SH-SY5Y (cell line): Measurements from ENCODE around the gene AASS.

ENCODE experiments used
- GATA2 ChIP-seq: IDR thresholded peaks from 2 replicates; pipeline ENCODE4 v1.6.1; 2011; ENCODE audit warnings: mild to moderate bottlenecking, low read depth, low read length
- GATA3 ChIP-seq: IDR thresholded peaks from 2 replicates; pipeline ENCODE4 v1.6.1; 2011; ENCODE audit warnings: low read depth, mild to moderate bottlenecking, low read length, moderate library complexity

Gene AASS

GRCh38 chr7:122072924-122073599 is 71.0 kb downstream of the AASS start:
- no peak for TF ChIP-seq GATA2
- no peak for TF ChIP-seq GATA3

DNA sequence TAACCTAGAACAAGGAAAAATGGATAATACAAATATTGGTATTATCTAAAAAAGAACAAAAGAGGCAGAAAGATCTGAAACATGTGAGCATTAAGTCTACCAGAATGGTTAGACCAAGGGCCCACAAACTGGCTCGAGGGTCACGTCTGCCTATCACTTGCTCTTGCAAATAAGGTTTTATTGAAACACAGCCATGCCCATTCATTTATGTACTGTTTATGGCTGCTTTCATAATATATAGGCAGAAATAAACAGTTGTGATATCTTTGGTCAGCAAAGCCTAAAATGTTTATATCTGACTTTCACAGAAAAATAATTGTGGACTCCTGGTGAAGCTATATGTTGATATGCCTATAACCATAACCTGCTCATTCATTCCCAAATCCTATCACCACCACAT is 71.8 kb downstream of the AASS start:
- TF ChIP-seq GATA2 (no peak), GATA3 (no peak)

DNA sequence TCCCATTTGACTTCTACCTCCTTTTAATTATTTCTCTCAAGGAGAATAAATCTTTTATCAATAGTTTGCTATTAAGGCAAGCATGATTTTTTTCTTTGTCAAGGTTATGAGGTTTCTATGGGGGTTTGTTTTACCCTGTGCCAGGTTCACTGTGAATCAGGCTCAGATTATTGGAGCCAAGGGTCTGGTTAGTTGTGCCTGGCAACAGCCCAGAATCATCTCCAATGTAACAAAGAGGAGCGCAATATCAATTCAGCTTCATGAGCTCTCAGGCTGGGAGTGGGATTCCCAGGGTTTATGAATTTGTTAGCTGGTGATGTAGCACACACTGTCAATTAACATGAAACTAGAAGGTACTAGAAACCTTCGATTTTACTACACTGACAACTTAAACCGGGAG is 73.2 kb downstream of the AASS start:
- TF ChIP-seq GATA2: no peak

- TF ChIP-seq GATA2: no peak
- TF ChIP-seq GATA3: no peak
These were observed 74.0 kb downstream of the AASS start for GRCh38 chr7:122070062-122070461.

DNA sequence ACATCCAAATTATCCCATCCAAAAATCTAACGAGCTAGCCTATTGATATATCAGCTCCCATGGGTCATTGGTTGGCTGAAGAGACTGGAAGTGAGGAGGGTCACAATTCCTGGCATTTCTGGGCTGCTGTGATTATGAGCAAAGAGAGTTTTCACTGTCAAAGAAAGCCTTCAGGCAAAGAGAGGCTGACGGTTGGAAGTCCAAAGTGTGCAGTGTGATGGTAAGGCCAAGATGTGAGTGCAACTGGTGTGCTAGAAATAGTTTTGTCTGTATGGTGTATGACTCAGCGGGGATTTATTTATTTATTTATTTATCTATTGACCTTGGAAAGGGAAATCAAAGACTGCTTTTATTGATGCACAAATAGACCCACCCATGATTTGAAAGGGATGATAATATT is 75.0 kb downstream of the AASS start:
- TF ChIP-seq GATA3: no peak
- TF ChIP-seq GATA2: no peak

GRCh38 chr7:122068046-122068445 is 76.0 kb downstream of the AASS start:
- TF ChIP-seq GATA3 (no peak), GATA2 (no peak)

GRCh38 chr7:122067077-122067476 is 77.0 kb downstream of the AASS start:
- no peak for TF ChIP-seq GATA2
- no peak for TF ChIP-seq GATA3

GRCh38 chr7:122064971-122065370 is 79.1 kb downstream of the AASS start:
- TF ChIP-seq GATA3: no peak
- no peak for TF ChIP-seq GATA2

DNA sequence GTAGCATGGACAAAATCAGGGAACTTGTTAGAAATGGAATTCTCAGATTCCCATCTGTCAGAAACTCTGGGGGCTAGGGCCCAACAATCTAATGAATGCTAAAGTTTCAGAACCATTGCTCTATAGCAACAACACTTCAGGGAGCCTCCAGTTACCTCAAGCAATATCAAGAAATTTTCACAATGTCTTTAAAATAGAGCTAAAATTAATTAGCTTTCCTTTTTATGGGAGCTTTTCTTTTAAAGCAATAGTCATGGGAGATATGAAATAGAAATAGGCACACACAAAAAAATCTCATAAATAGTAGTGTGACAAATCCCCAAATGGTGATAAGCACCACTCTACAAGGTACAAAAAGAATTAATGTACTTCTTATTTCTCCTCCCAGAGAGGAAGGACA is 80.9 kb downstream of the AASS start:
- TF ChIP-seq GATA3 (no peak), GATA2 (no peak)

DNA sequence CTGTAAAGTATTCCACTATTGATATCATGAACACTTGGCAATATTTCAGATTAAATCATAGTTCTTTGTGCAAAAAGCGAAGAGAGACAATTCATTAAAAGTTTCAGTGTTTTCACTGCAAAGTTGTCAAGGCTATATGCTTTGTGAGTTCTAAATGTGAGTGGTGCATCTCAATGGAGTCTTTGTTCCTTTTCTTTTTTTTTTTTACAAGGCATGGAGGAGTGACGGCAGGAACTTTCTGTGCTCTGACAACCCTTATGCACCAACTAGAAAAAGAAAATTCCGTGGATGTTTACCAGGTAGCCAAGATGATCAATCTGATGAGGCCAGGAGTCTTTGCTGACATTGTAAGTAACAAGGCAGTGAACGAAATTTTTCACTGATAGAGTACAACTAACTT is 84.5 kb downstream of the AASS start:
- no peak for TF ChIP-seq GATA2
- no peak for TF ChIP-seq GATA3

DNA sequence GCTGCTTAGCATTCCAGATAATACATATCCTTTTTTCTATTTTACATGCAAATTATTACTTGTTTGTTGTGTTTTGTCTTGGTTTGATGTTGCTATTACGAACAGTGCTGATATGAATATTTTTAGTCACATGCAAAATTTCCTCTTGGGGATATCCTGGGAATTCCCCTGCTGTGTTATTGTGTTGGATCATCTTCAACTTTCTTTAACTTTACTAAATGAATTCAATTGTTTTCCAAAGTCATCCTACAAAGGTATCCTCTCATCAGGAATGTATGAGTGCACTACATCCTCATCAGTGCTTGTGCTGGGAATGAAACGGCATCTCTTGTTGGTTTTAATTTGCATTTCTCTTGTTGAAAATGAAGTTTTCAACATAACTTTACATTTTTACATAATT is 87.1 kb downstream of the AASS start:
- TF ChIP-seq GATA3: no peak
- TF ChIP-seq GATA2: no peak

DNA sequence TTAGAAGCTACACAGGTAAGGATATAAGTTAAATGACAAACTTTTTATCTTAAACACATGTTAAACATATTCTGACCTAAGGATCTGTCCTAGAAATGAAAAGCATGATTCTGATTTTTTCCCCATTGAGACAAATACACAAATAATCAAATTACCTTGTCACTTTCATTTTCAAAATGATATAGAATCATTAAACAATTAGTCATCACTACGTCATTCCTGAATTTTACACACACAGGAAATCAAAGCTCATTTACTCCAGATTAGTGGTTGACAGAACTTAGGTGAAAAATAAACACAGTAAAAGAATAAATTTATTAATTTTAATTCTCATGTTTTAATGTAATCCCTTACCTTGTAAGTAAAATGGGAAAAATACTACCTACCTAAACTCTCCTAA is 89.0 kb downstream of the AASS start:
- TF ChIP-seq GATA3 (no peak), GATA2 (no peak)

DNA sequence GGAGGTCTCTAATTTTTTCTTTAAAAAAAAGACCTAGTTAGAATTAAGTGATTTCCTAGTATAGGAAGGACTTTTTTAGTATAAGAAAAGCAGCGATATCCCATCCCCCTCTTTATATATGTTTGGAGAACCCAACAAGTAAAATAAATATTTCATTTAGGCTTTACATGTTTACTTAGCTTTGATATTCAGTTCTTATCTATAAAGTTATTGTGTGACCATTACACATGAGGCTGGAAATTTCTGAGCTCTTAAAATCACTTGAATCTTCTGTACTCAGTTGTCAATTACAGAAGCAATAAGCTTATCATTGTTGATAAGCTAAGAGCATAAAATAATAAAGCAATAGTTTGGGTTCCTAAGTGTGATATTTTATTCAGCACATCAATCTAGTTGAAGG is 89.7 kb downstream of the AASS start:
- TF ChIP-seq GATA2 (no peak), GATA3 (no peak)

DNA sequence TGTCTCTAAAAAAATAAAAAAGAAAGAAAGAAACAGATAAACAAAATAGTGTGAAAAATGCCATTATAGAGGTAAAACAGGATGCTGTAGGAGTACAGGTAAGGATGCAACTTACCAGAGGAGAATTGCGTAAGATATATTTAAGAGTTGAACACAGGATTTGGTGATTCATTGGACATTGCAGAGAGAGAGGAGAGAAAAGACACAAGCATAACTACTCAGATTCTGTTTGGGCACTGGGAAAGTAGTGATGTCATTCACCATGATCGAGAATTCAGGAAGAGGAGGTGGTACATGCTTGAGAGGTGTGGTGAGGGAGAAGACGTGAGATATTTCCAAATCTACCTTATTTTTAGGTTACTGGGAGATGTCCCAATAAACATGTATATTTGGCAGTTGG is 97.6 kb downstream of the AASS start:
- TF ChIP-seq GATA3 (no peak), GATA2 (no peak)

DNA sequence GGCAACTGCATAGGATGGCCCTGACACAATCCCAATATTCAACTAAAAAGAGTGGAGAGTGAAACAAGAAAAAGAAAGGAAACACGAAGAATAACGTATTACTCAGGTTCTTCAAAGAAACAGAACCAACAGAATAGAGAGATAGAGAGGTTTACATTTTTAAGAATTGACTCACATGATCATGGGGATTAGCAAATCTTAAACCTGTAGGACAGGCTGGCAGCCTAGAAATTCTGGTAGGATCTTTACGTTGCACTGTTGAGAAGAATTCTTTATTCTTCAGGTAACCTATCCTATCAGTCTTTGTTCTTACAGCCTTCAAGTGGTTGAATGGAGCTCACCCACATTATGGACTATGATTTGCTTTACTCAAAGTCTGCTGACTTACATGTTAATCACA is 103.9 kb downstream of the AASS start:
- no peak for TF ChIP-seq GATA3

DNA sequence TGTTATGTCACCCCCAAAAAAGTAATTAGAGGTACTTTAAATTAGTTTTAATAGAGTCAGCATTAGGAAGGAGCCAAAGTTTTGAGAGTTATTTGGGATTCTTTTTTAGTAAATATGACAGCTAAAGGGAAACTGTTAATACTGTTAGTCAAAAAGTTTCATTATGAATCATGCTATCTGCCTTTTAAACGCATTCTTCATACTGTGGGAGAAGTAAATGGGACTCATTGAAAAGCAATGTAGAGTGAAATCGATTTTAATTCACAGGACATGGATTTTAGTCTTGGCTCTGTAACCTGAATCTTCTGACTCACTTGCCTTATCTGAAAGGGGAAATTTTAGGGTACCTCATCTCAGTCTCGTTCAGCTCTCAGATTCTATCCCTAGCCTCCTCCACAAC is 105.1 kb downstream of the AASS start:
- TF ChIP-seq GATA2 (no peak), GATA3 (no peak)

- TF ChIP-seq GATA2: no peak
- no peak for TF ChIP-seq GATA3
These were observed 105.9 kb downstream of the AASS start for GRCh38 chr7:122038134-122038533.

GRCh38 chr7:122035876-122036275 is 108.2 kb downstream of the AASS start:
- TF ChIP-seq GATA3: no peak

DNA sequence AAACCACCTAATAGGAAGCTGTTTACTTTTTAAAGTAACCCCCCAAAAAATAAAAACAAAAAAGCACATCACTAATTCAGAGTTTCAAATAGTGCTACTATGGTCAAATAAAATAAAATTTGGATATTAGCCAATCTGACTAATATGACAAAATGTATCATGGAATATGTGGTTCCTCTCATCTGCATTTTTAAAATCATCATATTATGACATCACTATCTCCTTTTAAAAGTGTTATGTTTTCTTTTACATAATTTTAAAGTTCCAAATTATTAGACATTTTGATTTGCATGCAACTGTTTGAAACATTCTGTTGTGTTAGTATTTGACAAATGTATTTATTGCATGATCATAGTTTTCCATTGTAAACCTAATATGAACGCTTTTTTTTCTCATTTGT is 110.4 kb downstream of the AASS start:
- TF ChIP-seq GATA3: no peak
